ENCODE results near the gene LILRA6.

- no peak for TF ChIP-seq POLR2A (IDR thresholded peaks at IDR 0.05; ENCODE audit: borderline replicate concordance, extremely low read depth, insufficient read depth, insufficient read length)
- no peak for TF ChIP-seq EGR1 (IDR thresholded peaks at IDR 0.05; ENCODE audit: low read depth)
- no peak for TF ChIP-seq EZH2 (IDR thresholded peaks at IDR 0.05)
- TF ChIP-seq, protein P1, sequence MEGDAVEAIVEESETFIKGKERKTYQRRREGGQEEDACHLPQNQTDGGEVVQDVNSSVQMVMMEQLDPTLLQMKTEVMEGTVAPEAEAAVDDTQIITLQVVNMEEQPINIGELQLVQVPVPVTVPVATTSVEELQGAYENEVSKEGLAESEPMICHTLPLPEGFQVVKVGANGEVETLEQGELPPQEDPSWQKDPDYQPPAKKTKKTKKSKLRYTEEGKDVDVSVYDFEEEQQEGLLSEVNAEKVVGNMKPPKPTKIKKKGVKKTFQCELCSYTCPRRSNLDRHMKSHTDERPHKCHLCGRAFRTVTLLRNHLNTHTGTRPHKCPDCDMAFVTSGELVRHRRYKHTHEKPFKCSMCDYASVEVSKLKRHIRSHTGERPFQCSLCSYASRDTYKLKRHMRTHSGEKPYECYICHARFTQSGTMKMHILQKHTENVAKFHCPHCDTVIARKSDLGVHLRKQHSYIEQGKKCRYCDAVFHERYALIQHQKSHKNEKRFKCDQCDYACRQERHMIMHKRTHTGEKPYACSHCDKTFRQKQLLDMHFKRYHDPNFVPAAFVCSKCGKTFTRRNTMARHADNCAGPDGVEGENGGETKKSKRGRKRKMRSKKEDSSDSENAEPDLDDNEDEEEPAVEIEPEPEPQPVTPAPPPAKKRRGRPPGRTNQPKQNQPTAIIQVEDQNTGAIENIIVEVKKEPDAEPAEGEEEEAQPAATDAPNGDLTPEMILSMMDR (IDR thresholded peaks at IDR 0.05 in 2 of 3, conservative IDR thresholded peaks at IDR 0.05 in 1 of 3; ENCODE audit: borderline replicate concordance in 1 of 3, insufficient read depth in 1 of 3, low read depth in 2 of 3, low read length in 2 of 3) = no peak
- TF ChIP-seq SRF (IDR thresholded peaks at IDR 0.05; ENCODE audit: low read depth) = no peak
- no peak for TF ChIP-seq ZNF274 (IDR thresholded peaks at IDR 0.05; ENCODE audit: low read depth, low read length)
- TF ChIP-seq JUND (IDR thresholded peaks at IDR 0.05) = no peak
- TF ChIP-seq, protein P2, sequence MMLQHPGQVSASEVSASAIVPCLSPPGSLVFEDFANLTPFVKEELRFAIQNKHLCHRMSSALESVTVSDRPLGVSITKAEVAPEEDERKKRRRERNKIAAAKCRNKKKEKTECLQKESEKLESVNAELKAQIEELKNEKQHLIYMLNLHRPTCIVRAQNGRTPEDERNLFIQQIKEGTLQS (IDR thresholded peaks at IDR 0.05) = no peak
- TF ChIP-seq ZFX (IDR thresholded peaks at IDR 0.05) = no peak
- no peak for TF ChIP-seq EZH2phosphoT487 (IDR thresholded peaks at IDR 0.05; ENCODE audit: borderline replicate concordance)
- TF ChIP-seq POLR2AphosphoS5 (IDR thresholded peaks at IDR 0.05; ENCODE audit: low read depth, low read length) = no peak
- TF ChIP-seq, protein P3, sequence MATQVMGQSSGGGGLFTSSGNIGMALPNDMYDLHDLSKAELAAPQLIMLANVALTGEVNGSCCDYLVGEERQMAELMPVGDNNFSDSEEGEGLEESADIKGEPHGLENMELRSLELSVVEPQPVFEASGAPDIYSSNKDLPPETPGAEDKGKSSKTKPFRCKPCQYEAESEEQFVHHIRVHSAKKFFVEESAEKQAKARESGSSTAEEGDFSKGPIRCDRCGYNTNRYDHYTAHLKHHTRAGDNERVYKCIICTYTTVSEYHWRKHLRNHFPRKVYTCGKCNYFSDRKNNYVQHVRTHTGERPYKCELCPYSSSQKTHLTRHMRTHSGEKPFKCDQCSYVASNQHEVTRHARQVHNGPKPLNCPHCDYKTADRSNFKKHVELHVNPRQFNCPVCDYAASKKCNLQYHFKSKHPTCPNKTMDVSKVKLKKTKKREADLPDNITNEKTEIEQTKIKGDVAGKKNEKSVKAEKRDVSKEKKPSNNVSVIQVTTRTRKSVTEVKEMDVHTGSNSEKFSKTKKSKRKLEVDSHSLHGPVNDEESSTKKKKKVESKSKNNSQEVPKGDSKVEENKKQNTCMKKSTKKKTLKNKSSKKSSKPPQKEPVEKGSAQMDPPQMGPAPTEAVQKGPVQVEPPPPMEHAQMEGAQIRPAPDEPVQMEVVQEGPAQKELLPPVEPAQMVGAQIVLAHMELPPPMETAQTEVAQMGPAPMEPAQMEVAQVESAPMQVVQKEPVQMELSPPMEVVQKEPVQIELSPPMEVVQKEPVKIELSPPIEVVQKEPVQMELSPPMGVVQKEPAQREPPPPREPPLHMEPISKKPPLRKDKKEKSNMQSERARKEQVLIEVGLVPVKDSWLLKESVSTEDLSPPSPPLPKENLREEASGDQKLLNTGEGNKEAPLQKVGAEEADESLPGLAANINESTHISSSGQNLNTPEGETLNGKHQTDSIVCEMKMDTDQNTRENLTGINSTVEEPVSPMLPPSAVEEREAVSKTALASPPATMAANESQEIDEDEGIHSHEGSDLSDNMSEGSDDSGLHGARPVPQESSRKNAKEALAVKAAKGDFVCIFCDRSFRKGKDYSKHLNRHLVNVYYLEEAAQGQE (IDR thresholded peaks at IDR 0.05; ENCODE audit: low read depth) = no peak
- TF ChIP-seq, protein P4, sequence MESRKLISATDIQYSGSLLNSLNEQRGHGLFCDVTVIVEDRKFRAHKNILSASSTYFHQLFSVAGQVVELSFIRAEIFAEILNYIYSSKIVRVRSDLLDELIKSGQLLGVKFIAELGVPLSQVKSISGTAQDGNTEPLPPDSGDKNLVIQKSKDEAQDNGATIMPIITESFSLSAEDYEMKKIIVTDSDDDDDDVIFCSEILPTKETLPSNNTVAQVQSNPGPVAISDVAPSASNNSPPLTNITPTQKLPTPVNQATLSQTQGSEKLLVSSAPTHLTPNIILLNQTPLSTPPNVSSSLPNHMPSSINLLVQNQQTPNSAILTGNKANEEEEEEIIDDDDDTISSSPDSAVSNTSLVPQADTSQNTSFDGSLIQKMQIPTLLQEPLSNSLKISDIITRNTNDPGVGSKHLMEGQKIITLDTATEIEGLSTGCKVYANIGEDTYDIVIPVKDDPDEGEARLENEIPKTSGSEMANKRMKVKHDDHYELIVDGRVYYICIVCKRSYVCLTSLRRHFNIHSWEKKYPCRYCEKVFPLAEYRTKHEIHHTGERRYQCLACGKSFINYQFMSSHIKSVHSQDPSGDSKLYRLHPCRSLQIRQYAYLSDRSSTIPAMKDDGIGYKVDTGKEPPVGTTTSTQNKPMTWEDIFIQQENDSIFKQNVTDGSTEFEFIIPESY (IDR thresholded peaks at IDR 0.05; ENCODE audit: extremely low read depth, insufficient replicate concordance, low read length) = no peak
Measured at GRCh38 chr19:54186934-54187381, 55.6 kb downstream of the LILRA6 start.

Data from HCT116 (cell line).